Muscle layer of duodenum (tissue), 2 donors: Measurements from ENCODE around the gene ANKFN1.

ENCODE experiments used
- H3K27ac ChIP-seq: one replicate; pipeline ENCODE4 v1.7.0; 2013; ENCODE audit warnings: mild to moderate bottlenecking, low read length
- H3K27me3 ChIP-seq: one replicate; pipeline ENCODE4 v1.7.0; 2013; ENCODE audit warnings: low read depth, mild to moderate bottlenecking, control low read depth, low read length
- H3K36me3 ChIP-seq, 2 donors: one replicate each; pipeline ENCODE4 v1.7.0; 2013; ENCODE audit warnings: low read length in 2 of 2, control low read depth in 1 of 2, mild to moderate bottlenecking in 1 of 2; ENCODE audit not compliant: insufficient read depth in 2 of 2, control insufficient read depth in 1 of 2
- H3K4me1 ChIP-seq, 2 donors: one replicate each; pipeline ENCODE4 v1.7.0; 2013; ENCODE audit warnings: low read length in 2 of 2, mild to moderate bottlenecking in 2 of 2, control low read depth in 1 of 2, moderate library complexity in 1 of 2; ENCODE audit not compliant: insufficient read depth in 2 of 2, control insufficient read depth in 1 of 2
- H3K4me3 ChIP-seq, 2 donors: one replicate each; pipeline ENCODE4 v1.7.0; 2013; ENCODE audit warnings: low read length in 2 of 2, low read depth in 1 of 2, mild to moderate bottlenecking in 1 of 2
- H3K9me3 ChIP-seq, 2 donors: one replicate each; pipeline ENCODE4 v1.7.0; 2013; ENCODE audit warnings: low read length in 2 of 2, control low read depth in 1 of 2, mild to moderate bottlenecking in 1 of 2; ENCODE audit not compliant: control insufficient read depth in 1 of 2
- donor health status: healthy.

ANKFN1 gene

DNA sequence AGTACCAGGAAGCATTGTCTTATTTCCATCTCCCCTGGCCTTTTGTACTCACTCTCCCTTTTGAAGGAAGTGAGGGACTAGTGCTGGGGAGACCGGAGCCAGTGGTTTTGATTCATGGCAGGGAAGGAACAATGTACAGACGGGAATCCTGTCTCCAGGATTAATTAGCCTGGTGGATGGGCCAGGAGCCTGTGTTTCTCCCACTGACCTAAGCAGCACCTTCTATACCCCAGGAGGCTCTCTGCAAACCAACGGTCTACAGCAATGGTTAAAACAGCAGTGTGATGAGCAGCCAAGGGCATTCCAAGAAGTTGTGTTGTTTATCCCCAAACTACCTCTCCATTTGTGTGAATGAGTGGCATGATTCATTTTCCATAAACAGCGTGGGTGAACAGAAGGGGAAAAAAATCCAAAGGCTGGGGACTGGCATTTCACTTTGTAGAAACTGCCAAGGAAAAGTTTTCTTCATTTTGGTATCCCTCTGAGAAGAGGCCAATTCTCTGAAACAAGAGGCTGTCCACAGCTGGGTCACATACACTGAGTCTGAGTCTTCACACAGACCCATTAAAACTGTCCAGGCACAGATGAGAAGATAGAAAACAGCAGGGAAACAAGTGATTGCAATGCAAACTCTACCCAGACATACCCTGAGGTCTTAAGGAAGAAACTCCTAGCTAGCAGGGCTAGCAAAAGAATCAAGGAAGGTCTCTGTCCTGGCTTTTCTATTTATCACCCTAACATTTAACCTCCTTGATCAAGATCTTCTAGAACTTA is 18.1 kb downstream of the ANKFN1 start:
- peaks cover 0 to 15% of the 10 kb centered on the region in 2 donors for H3K4me1 ChIP-seq
- no peak overlapping the region for H3K4me3 ChIP-seq
- no peaks in the 10 kb centered on the region for H3K27me3 ChIP-seq
- no peaks in the 10 kb centered on the region for H3K9me3 ChIP-seq
- no peaks in the 10 kb centered on the region for H3K36me3 ChIP-seq
- H3K27ac ChIP-seq, result no peak overlapping the region

DNA sequence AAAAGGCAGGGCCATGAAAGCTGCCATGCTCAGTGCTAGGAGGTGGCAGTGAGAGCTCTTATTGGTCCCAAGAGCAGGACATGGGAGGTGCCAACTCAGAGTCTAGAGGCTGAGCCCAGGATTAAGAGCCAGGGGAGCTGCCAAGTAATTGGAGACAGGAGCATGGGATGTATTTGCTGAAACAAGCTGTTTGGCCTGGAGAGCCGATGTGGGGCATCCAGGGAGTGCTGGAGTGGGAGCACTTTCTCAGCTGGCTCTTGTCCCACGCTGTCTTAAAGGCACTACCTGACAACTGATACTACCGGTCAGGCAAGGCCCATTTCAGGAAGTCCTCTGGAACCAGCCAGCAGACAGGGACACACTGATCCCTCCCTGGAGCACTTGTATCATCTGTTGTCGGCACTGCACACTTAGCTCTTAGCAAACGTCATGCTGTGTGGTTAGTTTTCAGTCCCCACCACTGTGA is 19.3 kb downstream of the ANKFN1 start:
- H3K4me1 ChIP-seq, result peaks cover 0 to 15% of the 10 kb centered on the region in 2 donors
- no peaks in the 10 kb centered on the region for H3K36me3 ChIP-seq
- H3K27me3 ChIP-seq, result no peaks in the 10 kb centered on the region
- no peaks in the 10 kb centered on the region for H3K9me3 ChIP-seq
- H3K27ac ChIP-seq, result no peak overlapping the region
- H3K4me3 ChIP-seq, result no peak overlapping the region

DNA sequence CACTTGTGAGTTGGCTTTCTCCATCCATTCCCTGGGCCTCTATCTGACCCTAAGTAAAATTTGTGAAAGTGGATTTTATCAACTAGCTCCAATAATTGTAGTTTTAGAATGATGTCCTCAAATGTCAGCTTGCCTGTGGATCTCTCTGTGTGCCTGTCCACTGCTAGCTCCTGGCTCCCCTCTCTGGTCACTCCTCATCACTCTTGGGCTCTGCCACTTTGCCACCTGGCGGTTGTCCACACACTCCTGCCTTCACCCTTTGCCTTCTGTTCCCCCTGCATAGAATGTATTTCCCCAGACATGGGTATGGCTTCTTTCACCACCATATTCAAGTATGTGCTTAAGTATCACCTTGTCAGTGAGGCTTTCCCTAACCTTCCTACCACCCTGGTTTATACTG is 19.8 kb downstream of the ANKFN1 start:
- H3K27me3 ChIP-seq, result no peaks in the 10 kb centered on the region
- peaks cover 0 to 15% of the 10 kb centered on the region in 2 donors for H3K4me1 ChIP-seq
- H3K36me3 ChIP-seq, result no peaks in the 10 kb centered on the region
- no peak overlapping the region for H3K27ac ChIP-seq
- H3K4me3 ChIP-seq, result no peak overlapping the region
- H3K9me3 ChIP-seq, result no peaks in the 10 kb centered on the region

DNA sequence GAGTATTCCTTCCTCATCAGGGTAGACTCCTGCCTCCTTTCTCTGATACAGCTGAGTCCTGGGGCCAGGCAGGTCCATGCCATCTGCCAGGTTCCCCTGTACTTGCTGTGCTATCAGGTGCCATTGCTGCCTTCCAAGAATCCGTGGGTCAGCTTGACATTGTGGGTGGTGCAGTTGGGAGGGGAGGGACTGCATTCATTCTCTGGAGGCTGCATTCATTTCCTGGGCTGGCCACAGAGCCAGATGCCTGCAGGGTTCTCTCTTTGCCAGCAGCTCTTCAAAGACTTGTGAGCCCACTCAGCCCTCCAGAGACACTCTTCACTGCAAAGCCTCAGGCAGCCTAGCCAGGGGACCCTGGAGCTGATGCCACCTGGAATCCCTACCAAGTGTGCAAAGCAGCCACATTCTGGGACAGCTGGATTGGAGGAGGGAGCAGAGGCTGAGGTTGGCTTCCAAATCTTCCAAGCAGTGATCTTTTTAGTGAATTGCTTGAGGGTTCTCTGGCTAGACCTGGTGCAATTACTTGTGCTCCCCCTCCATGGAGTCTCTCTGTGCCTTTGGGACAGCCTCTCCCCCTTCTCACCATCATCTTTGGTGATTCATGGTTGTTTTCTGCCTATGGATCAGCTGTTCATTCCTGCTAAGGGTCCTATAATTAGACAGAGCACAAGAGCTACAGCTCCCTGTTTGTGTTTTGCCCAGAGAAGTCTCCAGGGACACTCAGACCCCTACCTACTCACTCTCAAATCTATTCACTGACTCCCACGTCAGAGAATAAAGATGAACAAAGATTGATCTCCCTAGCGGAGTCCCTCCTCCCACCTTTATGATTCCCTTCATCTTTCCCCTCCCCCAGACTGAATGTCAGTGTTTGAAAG is 20.9 kb downstream of the ANKFN1 start:
- H3K4me3 ChIP-seq, result no peak overlapping the region
- H3K4me1 ChIP-seq, result peaks cover 0 to 15% of the 10 kb centered on the region in 2 donors
- H3K36me3 ChIP-seq, result no peaks in the 10 kb centered on the region
- no peaks in the 10 kb centered on the region for H3K27me3 ChIP-seq
- no peak overlapping the region for H3K27ac ChIP-seq
- no peaks in the 10 kb centered on the region for H3K9me3 ChIP-seq

GRCh38 chr17:56175299-56175955 is 22.2 kb downstream of the ANKFN1 start:
- Histone ChIP-seq H3K9me3 (no peaks in the 10 kb centered on the region), H3K27ac (no peak overlapping the region), H3K4me3 (no peak overlapping the region), H3K27me3 (no peaks in the 10 kb centered on the region), H3K36me3 (no peaks in the 10 kb centered on the region), H3K4me1 (peaks cover 0 to 15% of the 10 kb centered on the region in 2 donors)

DNA sequence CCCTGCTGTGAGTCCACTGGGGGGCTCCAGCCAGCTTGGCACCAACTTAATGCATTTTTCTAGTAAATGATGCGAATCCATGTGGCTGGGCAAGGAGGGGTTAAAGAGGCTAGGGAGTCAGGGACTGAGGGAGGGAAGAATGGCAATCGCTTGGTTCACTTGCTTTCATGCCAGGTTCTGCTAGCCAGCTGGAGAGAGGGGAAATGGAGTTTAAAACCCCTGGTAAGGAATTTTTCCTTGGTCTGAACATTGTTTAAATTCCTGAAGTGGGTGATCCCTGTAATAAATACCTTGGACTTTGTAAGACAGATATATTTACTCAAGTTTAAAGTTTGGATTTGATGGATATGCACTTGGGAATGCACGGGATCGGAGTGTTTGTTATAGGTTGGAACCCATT is 22.8 kb downstream of the ANKFN1 start:
- H3K27ac ChIP-seq, result no peak overlapping the region
- H3K9me3 ChIP-seq, result no peaks in the 10 kb centered on the region
- no peaks in the 10 kb centered on the region for H3K36me3 ChIP-seq
- no peak overlapping the region for H3K4me3 ChIP-seq
- H3K4me1 ChIP-seq, result peaks cover 0 to 12% of the 10 kb centered on the region in 2 donors
- H3K27me3 ChIP-seq, result no peaks in the 10 kb centered on the region

DNA sequence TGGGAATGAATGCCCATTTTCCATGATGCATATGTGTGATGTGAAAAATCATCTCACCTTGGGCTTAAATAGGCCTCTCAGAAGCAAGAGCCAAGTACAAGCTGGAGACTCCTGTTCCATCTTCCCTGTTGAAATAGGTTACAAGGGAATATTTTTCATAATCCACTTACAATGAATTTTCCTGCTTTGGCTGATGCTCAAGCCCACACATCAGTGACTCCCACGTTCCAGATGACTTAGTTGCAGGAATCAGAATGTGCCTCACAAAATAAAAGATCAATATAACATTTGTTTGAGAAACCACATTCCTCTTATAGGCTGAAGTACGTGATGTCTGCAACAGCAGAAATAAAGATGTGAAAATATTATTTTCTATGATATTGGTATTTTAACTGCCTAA is 24.1 kb downstream of the ANKFN1 start:
- Histone ChIP-seq H3K4me1 (peaks cover 0 to 7% of the 10 kb centered on the region in 2 donors), H3K9me3 (no peaks in the 10 kb centered on the region), H3K27ac (no peak overlapping the region), H3K36me3 (no peaks in the 10 kb centered on the region), H3K4me3 (no peak overlapping the region), H3K27me3 (no peaks in the 10 kb centered on the region)

- no peak overlapping the region for H3K27ac ChIP-seq
- no peaks in the 10 kb centered on the region for H3K36me3 ChIP-seq
- peaks cover 0 to 7% of the 10 kb centered on the region in 2 donors for H3K4me1 ChIP-seq
- no peaks in the 10 kb centered on the region for H3K27me3 ChIP-seq
- H3K9me3 ChIP-seq, result no peaks in the 10 kb centered on the region
- no peak overlapping the region for H3K4me3 ChIP-seq
These were observed 24.9 kb downstream of the ANKFN1 start for GRCh38 chr17:56178203-56178602.

DNA sequence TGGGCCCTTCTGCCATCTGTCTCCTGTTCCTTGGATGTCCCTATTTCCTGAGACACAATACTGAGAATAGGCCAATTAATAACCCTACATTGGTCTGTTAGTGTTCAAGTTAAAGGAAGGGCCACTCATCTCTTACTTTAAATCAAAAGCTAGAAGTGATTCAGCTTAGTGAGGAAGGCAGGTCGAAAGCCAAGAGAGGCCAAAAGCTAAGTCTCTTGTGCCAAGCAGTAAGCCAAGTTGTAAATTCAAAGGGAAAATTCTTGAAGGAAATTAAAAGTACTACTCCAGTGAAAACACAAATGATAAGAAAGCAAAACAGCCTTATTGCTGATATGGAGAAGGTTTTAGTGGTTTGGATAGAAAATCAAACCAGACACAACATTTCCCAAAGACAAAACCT is 28.8 kb downstream of the ANKFN1 start:
- Histone ChIP-seq H3K27ac (no peak overlapping the region), H3K27me3 (no peaks in the 10 kb centered on the region), H3K4me3 (no peak overlapping the region), H3K9me3 (no peaks in the 10 kb centered on the region), H3K4me1 (no peaks in the 10 kb centered on the region), H3K36me3 (no peaks in the 10 kb centered on the region)

GRCh38 chr17:56184650-56185049 is 31.4 kb downstream of the ANKFN1 start:
- Histone ChIP-seq H3K4me3 (no peak overlapping the region), H3K27ac (no peak overlapping the region), H3K4me1 (no peaks in the 10 kb centered on the region), H3K36me3 (no peaks in the 10 kb centered on the region), H3K9me3 (no peaks in the 10 kb centered on the region), H3K27me3 (no peaks in the 10 kb centered on the region)
